HepG2 (cell line): ENCODE results near the gene ZNF341. TPM values are rescaled to one million over a fixed set of nuclear protein-coding genes. Genes with fewer than 3 reads are reported as not detected.

Experiments
- ARID5B ChIP-seq: IDR thresholded peaks from 2 replicates; pipeline ENCODE4 v1.4.0; 2020; ENCODE audit warnings: mild to moderate bottlenecking, missing genetic modification reagents
- FOSL2 ChIP-seq: sonication (generic); formaldehyde crosslinking; IDR thresholded peaks from 2 replicates; pipeline ENCODE4 v1.4.0; 2020; ENCODE audit warnings: missing genetic modification reagents
- KIAA2018 ChIP-seq: sonication (generic); formaldehyde crosslinking; IDR thresholded peaks from 2 replicates; pipeline ENCODE4 v1.5.0; 2020; ENCODE audit warnings: mild to moderate bottlenecking, missing genetic modification reagents, borderline replicate concordance
- NR2F2 ChIP-seq: IDR thresholded peaks from 2 replicates; pipeline ENCODE4 v1.6.1; 2012; ENCODE audit warnings: low read depth, inconsistent platforms, borderline replicate concordance
- NR2F6 ChIP-seq, 2 experiments: IDR thresholded peaks; 2 replicates each; pipeline ENCODE4 v1.6.1; 2016; ENCODE audit warnings: antibody characterized with exemption in 1 of 2, mild to moderate bottlenecking in 1 of 2
- POLR2AphosphoS5 ChIP-seq: IDR thresholded peaks from 2 replicates; pipeline ENCODE4 v1.6.1; 2012; ENCODE audit warnings: low read depth, low read length
- SMAD3 ChIP-seq: sonication (generic); formaldehyde crosslinking; IDR thresholded peaks from 2 replicates; pipeline ENCODE4 v1.4.0; 2020; ENCODE audit warnings: missing genetic modification reagents
- SOX13 ChIP-seq, 3 experiments: fragments of 450-650 bp in 1 of 3; sonication (generic) in 1 of 3; formaldehyde crosslinking in 1 of 3; IDR thresholded peaks in 2 of 3; conservative IDR thresholded peaks in 1 of 3; 2 replicates each; pipeline versions ENCODE4 v1.5.0 to v1.6.1; 2016 to 2020; ENCODE audit warnings: antibody characterized with exemption in 1 of 3, mild to moderate bottlenecking in 1 of 3, missing compliant biosample characterization in 1 of 3, missing genetic modification reagents in 1 of 3, moderate library complexity in 1 of 3
- SOX5 ChIP-seq: IDR thresholded peaks from 2 replicates; pipeline ENCODE4 v1.6.1; 2016; ENCODE audit warnings: borderline replicate concordance
- ZBTB10 ChIP-seq: sonication (generic); formaldehyde crosslinking; IDR thresholded peaks from 2 replicates; pipeline ENCODE4 v1.4.0; 2020; ENCODE audit warnings: missing genetic modification reagents, borderline replicate concordance
- ZNF143 ChIP-seq: sonication (generic); formaldehyde crosslinking; IDR thresholded peaks from 2 replicates; pipeline ENCODE4 v1.4.0; 2020; ENCODE audit warnings: missing genetic modification reagents
- ZNF564 ChIP-seq: sonication (generic); formaldehyde crosslinking; IDR thresholded peaks from 2 replicates; pipeline ENCODE4 v1.8.1; 2023; ENCODE audit warnings: mild to moderate bottlenecking, missing genetic modification reagents
- polyA plus RNA-seq, 8 experiments: library from polyadenylated mRNA; depleted of rRNA in 3 of 8; stranded (reverse) in 7 of 8; unstranded in 1 of 8; fragments of >200 nt; fragmentation: Illumina TruSeq in 4 of 8; extraction: Trizol in 4 of 8; gene quantifications; 2 replicates each; pipeline versions ENCODE4 v1.2.1 to v1.2.3, GENCODE V29; 2011 to 2016; ENCODE audit warnings: low read depth in 4 of 8, missing spikeins in 1 of 8, mixed read lengths in 1 of 8; ENCODE audit not compliant: insufficient read depth in 1 of 8
- total RNA-seq, 5 experiments: library from RNA; depleted of rRNA; stranded (reverse); fragments of >200 nt; fragmentation: Illumina TruSeq; extraction: Trizol; gene quantifications; 2 replicates each; pipeline ENCODE4 v1.2.3, GENCODE V29; 2016; ENCODE audit warnings: low read depth in 1 of 5

Gene ZNF341
- total and polyA plus RNA-seq, 2 of the 13 experiments (the other 11 are each of a cell fraction or from before 2014, with no cell fraction given), result 1.1 to 2.2 TPM

- TF ChIP-seq ARID5B (CRISPR knock-in tag) (peak; percentile 86), POLR2AphosphoS5 (peak; percentile 49; the same call in 1 of the 2 replicates), NR2F2 (peak; percentile 63; the same call in 1 of the 2 replicates), SMAD3 (CRISPR knock-in tag) (peak; percentile 79; the same call in 1 of the 2 replicates), ZBTB10 (CRISPR knock-in tag) (no peak; the same call in 1 of the 2 replicates), SOX5 (peak; percentile 89), ZNF564 (CRISPR knock-in tag) (0 out of 2 replicates have a peak, but pooled peaks have one; percentile 37), FOSL2 (peak; percentile 54; the same call in 1 of the 2 replicates), ZNF143 (CRISPR knock-in tag) (no peak), SOX13 (IDR thresholded peaks at IDR 0.05) (no peak), SOX13 (CRISPR knock-in tag; conservative IDR thresholded peaks at IDR 0.05 in 1 of 2, IDR thresholded peaks at IDR 0.05 in 1 of 2) (peak in 1 of 2 experiments; percentile 85; a peak in 2 of 4 replicates), NR2F6 (IDR thresholded peaks at IDR 0.05) (peak; percentile 60; the same call in 1 of the 2 replicates), NR2F6 (CRISPR knock-in tag; IDR thresholded peaks at IDR 0.05) (peak; percentile 75), KIAA2018 (CRISPR knock-in tag) (no peak)
Measured at GRCh38 chr20:33733654-33734576, 2.1 kb downstream of the ZNF341 start (continued).
